ENCODE data around the gene RPL35A.
"Not testable (repeated sequence)": the region's sequence is repeated elsewhere in the genome, so short reads cannot be mapped to it uniquely, and the experiment has no call there.

The RPL35A gene

DNA sequence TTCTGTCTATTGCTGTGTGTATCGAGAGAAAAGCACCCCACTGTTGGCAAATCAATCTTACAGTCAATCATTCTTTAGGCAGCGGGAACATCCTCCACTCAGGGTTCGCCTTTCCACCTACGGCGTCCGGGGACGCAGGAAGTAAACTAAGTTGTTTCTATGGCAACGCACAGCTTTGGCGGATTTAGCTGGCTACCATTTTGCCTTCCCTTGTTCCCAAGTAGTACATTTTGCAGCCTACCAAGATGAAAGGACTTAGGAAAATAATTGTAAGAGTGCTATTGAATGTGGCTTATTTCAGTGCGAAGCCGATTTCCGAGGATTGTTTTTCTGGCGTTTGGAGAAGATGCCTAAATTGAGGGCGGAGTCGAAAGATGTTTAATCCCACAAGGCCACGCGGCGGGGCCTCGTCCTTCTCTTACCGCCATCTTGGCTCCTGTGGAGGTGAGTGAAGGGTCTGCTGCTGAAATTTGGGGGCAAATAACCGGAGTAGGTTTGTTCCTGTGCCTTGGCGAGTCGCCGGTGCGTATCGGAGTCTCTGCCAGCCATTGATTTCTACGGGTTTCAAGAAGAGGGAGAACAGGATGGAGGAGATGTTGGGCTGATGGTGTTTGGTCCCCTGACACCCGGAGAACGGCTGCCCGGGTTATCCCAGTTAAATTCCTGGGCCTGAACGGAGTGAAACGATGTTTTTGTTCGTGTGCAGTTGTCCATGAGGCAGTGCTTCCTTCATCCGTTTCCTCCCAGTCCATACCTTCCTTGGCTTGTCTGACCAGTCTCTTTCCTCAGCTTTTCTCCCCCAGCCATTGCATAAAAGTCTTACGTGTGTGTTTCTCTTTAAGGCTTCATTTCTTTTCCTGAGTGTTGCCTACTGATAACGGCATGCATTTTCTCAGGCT is at the start of gene RPL35A:
TSS of gene RPL35A (plus strand) at position 413 of the 899 bp plus-strand sequence. CDS start 778 bp downstream, outside the sequence.
- peak; percentile 95 to 98 for DNase-seq

DNA sequence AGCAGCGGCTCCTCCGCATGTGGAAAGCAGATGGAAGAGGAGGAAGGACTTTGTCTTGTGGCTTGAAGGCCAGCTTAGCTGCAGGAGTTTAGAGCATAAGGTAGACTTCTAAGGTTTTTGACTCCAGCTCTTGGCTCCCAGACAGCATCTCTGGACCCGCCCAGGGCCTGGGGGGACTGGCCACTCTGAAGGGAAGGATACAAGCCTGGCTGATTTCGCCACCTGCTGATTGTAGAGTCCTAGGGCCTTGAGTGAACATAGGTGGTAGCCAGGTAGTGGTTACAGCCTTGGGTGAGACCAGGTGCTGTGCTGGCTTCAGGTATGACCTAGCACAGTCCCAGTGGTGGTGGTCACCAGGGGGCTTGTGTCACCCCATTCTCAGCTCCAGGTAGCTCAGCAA is 48.4 kb upstream of the RPL35A start:
- no peak for DNase-seq

DNA sequence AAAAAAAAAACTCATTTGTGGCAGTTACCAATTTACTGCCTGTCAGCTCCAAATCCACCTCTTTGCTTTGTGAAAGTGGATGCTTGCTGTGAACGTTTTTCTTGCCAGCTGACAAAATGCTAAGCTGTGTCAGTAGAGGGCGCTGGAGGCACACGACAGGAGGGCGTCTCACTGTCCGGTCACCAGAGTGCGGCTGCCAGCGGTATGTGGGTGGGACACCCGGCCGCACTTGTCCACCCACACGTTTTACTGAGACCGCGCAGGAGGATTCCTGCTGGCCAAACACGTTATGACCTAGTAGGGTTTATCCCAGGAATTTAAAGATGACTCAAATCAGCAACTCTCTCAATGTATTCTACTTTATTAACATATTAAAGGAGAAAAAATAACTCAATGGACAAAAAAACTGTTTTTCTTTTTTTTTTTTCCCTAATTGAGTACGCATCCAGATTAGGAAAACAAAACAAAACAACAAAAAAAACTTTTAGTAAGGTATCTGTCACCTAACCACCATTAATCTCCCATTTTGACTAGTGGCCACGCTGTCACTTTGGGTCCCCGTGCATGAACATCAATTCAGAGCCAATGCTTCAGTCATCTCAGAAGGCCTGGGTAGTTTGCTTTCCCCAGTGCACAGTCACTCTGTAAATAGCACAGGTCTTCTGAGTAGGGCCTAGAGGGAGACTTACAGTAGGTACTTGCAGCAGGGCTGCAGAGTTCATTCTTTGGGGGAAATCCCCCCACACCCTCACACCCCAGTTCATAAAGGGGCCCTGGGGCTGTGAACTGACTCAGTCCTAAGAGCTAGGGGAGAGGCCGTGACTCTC is 43.8 kb upstream of the RPL35A start:
- DNase-seq: peak; percentile 85 to 93

DNA sequence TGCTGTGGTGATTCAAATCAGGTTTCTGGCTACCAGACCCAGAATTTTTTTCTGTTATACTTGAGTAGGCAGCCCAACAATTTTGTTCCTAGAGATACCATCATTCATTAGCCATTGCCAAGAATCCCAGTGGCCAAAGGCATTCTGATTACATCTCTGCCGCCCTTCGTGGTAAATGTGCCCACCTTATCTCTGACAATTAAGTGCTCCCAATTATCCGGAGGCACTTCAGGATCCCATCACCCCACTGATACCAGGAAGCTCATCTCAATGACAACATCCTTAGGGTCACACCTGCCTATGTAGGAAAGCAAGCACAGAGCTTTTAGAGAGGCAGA is 43.2 kb upstream of the RPL35A start:
- no peak for DNase-seq

DNA sequence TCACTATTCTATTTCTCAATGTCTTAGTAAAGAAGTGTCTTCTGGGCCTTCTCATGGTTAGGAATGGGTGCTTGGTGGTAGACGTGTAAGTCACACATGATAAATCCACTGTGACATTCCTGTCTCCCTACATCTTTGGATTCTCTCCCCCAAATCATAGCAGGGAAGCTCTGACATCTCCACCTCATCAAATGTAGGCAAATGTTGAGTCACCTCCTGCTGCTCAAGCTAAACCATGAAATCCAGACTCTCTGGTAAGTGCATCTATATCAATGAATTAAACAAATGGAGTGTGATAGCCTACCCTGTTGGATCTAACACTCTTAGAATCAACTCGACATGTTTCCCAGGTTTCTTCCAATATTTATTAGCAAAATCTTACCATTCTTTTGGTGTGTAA is 42.8 kb upstream of the RPL35A start:
- no peak for DNase-seq

DNA sequence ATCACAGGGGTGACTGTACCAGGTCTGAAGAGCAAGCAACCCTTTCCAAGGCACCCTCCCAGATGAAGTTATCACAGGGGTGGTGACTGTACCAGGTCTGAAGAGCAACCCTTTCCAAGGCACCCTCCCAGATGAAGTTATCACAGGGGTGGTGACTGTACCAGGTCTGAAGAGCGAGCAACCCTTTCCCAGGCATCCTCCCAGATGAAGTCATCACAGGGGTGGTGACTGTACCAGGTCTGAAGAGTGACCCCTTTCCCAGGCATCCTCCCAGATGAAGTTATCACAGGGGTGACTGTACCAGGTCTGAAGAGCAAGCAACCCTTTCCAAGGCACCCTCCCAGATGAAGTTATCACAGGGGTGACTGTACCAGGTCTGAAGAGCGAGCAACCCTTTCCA is 41.4 kb upstream of the RPL35A start:
- DNase-seq: not testable (repeated sequence)

DNA sequence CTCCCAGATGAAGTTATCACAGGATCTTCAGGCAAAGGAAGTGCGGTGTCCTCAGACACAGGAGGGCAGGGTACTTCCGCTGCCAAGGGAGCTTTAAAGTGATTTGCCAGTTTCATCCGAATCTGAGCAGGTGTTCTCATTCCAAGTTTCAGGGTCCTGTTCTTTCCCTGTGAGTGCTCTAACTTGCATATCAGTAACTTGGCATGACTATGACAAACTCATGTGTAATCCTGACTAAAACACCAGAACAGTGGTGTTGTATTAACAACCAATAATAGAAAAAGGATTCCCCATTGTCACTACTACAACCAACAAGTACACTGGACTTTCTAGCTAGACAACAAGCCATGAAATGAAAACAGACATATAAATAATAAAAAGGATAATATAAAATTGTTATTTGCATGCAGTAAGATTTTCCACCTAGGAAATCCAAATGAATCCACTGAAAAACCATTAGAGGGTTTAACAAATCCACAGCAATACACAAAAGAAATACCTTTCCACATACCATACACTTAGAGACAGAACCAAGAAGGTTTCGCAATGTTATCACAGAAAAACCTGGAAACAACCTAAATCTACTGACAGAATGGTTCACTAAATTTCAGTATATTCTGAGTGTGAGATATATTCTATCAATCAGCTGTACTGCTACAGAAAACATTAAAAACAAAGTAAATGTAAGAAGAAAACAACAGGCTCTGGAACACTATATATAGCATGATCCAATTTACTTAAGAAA is 40.9 kb upstream of the RPL35A start:
- DNase-seq: no peak

DNA sequence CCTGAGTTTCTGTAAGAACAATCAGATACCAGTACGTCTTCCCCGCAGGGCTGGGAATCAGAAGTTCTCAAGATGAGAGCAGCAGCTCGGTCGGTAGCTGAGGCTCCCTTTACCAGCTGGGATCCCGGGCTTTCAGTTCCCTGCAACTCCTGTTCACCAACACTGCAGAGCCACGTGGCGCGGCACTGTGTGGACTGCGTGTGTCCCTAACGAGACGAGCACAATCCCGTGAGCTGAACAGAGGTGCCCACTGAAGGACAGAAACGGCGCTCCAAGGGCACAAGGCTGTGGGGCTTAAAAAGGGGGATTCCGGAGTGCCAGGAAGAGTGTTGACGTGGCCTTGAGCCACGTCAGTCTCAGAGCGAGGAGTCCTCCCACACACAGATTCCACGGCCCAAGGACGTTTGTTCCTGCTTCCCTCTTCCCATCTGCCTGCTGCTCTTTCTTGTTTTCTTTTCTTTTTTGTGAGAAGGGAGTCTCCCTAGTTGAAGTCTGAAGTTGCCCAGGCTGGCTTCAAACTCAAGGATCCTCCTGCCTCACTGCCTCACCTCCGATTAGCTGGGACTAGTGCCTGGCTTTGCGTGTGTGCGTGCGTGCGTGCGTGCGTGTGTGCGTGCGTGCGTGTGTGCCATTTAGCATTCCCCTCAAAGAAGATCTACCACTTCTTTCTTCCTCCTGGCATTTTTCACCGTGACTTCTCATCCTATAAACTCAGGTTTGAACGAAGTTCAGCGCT is 37.1 kb upstream of the RPL35A start:
- DNase-seq: peak in 1 of 2 donors; percentile 34

DNA sequence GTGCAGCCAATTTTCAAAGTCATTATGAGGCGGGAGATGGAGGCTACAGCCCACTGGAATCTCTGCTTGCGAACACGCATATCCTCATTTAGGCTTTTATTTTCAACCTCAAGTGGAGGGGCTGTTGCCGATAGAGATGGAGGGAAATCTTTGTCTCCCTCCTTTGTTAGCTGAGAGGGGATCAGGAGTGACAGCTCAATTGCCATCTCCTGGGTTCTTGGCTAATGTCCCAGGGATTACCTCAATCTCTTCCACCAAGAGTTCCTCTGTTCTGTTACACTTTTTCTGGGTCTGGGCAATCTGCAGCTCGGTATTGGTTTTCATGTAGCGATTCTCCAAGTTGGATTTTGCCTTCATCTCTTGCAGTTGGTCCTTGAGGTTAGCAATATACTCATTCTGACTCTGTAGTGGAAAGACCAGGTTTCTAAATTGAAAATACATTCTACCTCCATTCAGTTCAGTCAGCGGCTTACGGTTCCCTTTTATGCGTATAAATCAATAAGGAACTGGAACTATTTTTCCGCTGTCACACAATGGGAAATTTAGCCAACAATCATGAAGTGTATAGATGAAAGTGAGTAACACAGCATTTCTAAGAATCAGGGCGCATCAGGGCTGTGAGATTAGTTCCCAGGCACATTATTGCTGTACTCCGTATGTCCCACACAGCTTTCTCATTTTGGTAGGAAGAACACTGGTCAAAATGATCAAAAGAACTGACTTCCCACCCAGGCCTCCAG is 36.2 kb upstream of the RPL35A start:
- DNase-seq: peak in 1 of 2 donors; percentile 3

DNA sequence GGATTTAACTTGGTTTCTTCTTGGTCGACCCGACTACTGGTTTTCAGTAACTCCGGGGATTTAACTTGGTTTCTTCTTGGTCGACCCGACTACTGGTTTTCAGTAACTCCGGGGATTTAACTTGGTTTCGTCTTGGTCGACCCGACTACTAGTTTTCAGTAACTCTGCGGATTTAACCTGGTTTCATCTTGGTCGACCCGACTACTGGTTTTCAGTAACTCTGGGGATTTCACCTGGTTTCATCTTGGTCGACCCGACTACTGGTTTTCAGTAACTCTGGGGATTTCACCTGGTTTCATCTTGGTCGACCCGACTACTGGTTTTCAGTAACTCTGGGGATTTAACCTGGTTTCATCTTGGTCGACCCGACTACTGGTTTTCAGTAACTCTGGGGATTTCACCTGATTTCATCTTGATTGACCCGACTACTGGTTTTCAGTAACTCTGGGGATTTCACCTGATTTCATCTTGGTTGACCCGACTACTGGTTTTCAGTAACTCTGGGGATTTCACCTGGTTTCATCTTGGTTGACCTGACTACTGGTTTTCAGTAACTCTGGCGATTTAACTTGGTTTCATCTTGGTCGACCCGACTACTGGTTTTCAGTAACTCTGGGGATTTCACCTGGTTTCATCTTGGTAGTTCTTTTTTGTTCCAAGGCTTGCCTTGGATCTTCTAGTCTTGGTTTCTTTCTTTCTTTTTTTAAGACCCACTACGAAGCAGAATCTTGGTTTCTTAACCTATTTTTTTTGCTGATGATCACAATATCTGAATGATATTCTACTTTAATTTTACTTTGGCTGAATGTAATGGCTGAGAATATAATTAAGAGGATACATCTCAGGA is 28.3 kb upstream of the RPL35A start:
- not testable (repeated sequence) for DNase-seq

DNA sequence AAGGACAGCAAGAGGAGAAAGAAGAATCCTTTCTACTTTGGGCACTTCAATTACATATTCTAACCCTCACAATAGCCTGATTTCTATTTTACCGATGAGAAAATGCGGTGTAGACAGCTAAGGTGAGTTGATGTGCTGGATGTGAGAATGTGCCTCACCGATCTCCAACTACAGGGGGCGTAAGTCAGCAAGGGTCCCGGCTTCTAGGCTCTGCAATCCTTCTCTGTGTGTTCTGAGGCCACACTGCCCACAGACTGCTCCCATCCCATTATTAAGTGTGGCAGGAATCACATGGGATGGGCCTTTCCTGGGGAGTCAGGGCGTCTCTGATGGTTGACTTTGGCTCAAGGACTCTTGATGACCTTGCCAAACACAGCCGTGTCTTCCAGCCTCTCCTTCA is 23.6 kb upstream of the RPL35A start:
- DNase-seq: no peak

DNA sequence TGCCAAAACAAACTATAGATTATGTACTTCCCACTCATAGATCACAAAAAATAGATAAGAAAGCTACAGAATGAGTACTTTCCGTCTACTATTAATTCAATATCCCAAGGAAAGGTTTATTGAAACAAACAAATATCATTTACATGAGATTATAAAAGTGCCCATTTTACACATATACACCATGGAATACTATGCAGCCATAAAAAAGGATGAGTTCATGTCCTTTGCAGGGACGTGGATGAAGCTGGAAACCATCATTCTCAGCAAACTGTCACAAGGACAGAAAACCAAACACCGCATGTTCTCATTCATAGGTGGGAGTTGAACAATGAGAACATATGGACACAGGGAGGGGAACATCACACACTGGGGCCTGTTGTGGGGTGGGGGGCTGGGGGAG is 22.4 kb upstream of the RPL35A start:
- not testable (repeated sequence) for DNase-seq

DNA sequence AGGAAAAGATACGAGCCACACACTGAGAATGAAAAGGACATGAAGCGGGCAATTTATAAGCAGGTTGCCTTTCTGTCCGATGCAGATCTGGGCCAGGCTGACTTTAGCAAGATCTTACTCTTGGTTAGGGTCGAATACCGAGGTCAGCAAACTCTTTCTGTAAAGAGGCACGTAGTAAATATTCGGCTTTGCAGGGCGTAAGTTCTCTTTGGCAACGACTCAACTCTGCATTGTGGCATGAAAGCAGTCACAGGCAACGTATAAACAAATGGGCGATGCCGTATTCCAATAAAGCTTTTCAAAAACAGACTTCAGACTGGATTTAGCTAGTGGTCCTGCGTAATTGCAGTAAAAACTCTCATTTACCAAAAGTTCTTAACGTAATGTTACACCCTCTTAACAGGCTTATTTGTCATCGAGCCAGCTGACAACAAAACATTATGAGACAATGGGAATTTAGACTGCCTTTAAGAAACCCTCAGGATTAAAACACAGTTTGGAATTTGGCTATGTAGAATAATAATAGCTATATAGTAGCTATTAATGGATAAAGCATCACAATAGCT is 13.1 kb upstream of the RPL35A start:
- DNase-seq: no peak

DNA sequence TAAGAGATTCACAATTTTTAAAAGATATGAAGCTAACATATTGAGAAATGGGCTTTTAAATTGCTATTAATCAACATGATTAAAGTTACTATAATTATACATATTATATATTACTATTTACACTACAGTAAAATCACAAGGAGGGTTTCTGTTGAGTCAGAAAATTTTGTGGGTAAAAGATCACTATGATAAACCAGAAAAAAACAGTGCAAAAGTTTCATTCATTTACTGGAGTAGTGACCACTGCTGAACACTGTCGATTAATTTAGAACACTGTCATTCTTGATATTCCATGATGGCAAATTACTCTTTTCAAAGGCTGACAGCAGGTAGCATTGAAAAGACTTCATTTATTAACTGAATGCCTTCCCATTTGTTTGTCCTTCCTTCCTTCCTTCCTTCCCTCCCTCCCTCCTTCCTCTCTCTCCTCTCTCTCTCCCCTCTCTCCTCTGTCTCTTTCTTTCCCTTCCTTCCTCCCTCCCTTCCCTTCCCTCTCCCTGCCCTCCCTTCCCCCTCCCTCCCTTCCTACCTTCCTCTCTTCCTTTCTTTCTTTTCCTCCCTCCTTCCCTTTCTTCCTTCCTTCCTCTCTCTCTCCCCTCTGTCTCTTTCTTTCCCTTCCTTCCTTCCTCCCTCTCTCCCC is 9.1 kb upstream of the RPL35A start:
- DNase-seq: no peak

DNA sequence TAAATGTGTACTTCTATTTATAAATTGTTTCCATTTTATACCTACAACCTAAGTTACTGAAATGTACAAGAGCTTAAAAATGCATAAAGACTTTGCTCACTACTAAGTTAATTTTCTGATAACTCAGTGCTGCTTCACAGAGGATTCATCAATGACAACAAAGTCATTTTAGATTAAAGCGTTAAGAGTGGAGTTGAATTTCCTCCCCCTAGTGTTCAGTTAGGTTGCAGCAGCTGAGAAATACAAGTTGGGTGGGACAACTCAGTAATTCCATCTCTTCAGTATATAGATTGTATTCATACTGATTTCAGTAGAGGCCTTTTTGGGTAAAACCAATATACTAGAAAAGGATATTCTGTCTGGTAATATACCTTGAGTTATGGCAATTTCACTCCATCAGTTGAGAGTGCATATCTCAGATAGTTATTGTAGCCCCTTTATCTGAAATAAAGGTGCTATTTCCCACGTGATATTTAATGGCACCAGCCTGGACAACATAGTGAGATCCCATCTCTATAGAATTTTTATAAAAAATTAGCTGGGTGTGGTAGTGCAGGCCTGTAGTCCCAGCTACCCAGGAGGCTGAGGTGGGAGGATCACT is 6.9 kb upstream of the RPL35A start:
- DNase-seq: peak; percentile 37 to 69

DNA sequence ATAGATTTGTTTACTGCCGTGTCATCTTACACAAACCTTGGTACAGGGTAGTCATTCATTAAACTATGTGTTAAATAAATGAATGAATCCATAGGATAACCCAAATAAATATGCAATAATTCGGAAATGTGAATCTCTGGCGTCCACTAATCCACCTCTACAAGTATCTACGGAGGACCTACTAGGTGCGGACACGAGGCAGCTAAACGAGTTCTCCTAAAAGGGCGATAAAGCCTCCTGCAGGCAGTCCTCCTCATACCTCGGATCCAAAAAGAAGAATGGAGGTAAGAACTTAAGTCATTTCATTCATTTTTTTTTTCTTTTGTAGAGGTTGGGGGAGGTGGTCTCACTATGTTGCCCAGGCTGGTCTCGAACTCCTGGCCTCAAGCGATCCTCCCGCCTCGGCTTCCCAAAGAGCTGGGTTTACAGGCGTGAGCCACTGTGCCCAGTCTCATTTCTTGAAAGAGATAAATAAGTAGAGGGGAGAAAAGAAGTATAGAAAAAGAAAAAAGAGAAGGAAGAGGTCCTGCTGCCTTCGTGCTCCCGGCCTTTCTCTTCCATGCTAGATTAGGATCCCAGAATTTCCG is 706 bp upstream of the RPL35A start:
- no peak for DNase-seq

DNA sequence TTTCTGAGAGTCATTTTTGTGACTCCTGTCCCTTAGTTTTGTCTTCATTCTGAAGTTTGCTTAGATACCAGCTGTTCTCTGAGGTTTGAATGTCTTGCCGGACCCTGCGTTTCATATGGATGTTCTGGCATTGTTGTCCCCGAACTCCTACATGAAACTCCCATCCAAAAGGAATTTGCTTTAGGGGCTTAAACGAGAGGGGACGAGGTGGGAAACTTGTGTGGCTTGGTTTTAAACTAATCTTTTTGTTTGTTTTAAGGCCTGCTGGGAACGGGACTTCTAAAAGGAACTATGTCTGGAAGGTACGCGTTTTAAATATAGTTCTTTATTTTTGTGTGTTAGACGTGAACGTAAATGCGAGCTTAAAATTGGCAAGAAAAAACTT is 679 bp downstream of the RPL35A start:
- DNase-seq: no peak

DNA sequence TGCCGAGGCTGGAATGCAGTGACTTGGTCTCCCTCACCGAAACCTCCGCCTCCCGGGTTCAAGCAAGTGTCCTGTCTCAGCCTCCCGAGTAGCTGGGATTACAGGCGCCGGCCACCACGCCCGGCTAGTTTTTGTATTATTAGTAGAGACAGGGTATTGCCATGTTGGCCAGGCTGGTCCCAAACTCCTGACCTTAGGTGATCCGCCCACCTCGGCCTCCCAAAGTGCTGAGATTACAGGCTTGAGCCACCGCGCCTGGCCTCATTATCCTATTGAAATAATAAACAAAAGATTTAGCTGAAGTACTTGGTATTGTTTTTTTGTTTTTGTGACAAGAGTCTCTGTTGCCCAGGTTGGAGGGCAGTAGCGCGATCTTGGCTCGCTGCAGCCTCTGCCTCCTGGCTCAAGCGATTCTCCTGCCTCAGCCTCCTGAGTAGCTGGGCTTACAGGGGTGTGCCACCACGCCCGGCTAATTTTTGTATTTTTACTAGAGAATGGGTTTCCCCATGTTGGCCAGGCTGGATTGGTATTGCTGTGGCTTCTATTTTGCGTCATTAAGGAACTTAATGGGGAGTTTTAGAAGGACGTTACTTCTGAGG is 1.5 kb downstream of the RPL35A start:
- peak; percentile 22 to 47 for DNase-seq

DNA sequence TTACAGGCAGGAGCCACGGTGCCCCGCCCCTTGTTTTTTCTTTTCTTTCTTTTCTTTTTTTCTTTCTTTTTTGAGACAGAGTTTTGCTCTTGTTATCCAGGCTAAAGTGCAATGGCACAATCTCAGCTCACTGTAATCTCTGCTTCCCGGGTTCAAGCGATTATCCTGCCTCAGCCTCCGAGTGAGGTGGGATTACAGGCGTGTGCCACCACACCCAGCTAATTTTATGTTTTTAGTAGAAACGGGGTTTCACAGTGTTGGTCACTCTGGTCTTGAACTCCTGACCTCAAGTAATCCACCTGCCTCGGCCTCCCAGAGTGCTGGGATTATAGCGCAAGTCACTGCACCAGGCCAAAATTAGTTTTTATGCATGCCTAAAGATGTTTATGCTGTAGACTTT is 2.5 kb downstream of the RPL35A start:
- DNase-seq: no peak

All from inflammatory macrophage treated with lipopolysaccharide for 1 hour (primary cell).